GM18861 (cell line): Measurements from ENCODE around the gene DPM2.

ENCODE experiments used
- ATAC-seq: cut with Tn5 transposase; IDR thresholded peaks from one replicate; pipeline ENCODE4 v1.9.1; 2021; ENCODE audit not compliant: unreplicated experiment

The DPM2 gene

DNA sequence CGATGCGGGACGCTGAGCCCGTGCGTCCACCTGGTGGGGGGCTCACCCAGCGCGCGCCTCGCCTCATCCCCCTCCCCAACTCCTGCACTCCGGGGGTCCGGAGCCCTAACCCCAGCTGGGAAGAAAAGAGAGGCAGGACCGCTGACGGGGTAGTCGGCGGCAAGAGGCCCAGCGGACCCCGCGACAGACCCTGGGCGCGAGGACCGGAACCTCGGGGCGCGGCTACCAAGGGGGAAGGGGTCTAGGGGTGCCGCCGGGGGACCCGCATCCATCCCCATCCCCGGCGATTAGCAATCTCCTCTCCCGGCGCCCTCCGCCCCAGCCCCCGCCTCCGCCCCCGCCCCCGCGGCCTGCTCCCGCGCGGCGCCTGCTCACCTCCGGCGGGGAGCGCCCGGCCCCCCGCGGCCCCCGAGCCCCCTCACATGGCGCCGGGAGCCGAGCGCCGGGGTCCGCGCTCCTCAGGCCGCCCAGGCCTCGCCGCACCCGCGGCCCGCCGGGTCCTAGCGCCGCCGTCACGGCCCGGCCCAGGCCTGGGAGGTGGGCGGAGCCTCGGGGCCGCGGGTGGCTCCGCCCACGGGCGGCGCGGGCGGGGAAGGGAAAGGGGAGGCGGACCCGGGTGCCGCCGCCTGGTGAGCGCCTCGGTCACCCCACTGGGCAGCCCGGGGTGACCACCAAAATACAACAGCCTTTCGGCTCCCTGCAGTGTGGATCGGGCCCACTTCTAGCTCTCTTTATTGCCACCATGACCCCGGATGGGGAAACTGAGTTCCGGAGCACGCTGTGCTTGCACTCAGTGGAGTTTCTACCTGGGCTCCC lies 38.3 kb downstream of the DPM2 start, which contains the start of gene ST6GALNAC6:
ST6GALNAC6 (minus strand) TSS at position 476 of the 816 bp plus-strand sequence. CDS start 1,622 bp downstream, outside the sequence.
- ATAC-seq: no peak

DNA sequence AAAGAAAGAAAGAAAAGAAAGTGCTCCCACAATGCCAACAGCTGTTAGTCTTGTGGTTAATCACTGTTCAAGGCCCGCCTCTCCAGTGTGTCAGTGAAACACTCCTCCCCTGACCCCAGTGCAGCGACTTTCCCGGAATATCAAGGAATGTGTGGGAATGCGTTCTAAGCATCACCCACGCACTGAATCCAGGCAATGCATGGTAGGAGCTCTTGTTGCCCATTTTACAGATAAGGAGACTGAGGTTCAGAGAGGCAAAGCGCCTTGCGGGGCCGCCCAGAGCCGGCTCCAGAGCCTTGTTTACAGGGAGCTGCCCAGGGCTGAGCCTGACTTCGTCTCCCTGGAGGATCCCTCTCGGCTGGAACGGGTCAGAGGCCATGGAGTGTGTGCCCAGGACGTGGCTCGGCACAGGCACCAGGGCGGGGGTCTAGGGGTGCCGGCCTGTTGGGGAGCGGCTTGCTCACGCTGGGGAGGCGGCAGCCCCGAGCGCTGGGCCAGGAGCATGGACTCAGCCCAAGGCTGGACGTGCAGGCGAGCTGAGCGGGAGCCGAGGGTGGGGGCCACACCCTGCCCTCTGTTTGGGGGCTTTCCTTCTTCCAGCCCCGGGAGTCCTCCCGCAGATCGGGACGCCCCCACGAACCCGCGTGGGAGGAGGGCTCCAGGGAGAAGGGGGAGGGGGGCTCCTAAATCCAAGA lies 39.1 kb downstream of the DPM2 start:
- ATAC-seq: no peak

DNA sequence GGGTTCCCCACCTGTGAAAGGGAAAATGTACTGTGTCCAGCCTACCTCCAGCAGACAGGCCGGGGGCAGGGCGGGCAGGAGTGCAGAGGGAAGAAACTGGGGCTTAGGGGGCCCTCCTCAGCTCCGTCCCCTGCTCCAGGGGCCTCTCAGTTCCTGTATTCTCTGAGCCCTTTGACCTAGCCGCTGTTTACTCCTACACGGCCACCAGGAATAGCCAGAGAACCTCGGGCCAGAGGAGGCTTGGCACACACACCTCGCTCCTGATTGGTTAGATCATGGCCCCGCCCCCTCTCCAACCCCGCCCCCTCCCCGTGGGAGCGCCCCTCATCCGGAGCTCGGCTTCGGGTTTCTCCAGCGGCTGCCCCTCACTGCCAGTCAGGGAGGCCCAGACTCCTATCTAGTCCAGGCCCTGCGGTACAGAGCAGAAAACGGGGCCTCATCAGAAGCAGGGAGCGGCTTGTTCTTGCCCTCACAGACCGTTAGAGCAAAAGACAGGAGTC lies 40.4 kb downstream of the DPM2 start:
- no peak for ATAC-seq

DNA sequence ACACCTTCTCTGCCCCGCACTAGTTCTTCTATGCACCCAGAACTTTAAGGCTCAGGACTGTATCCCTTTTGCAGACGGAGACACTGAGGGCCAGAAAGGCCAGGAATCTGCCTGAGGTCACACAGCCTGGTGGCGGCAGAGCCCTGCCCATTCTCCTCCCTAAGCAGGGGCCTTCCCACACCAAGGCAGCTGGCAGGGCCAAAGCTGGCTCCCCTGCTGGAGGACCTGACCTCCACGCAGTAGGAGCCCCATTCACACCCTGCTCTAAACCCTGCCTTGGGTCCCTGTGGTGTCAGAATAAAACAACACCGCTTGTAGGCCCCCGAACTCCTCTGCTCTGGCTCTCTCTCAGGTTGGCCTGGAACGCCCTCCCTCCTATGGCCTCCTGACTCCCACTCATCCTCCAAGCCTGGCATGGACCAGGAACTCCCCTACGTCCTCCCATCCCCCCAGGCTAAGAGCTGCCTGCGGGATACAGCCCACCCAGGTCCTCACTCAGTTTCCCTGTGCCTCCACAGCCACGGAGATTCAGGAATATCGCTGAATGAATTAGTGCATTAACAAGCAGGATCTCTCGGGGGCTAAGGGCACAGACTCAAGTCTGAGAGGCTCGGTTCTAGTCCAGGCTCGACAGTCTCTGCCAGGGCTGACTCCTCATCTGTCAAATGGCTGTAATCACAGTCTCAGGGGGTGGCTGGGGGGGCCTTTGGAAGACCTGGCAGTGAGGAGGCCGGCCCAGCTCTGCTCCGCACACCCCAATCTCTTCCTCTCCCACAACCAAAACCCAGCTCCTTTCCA lies 41.1 kb downstream of the DPM2 start:
- no peak for ATAC-seq

DNA sequence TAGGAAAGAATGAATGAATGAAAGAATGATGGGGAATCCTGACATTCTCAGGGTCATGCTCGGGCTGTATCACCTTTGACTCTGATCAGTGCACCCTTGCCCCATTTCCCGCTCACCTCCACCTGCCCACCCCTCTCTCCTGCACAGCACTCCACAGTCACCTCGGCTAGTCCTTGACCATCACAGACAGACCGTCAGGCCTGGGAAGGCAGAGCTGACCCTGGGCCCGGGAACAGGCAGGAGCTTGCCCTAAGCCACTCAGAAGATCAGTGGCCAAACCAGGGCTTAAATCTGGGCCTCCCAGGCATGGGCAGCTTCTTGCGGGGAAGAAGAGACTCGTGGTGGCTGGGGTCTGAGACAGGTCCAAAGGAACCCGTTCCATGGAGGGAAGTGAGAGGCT lies 41.8 kb downstream of the DPM2 start:
- no peak for ATAC-seq

DNA sequence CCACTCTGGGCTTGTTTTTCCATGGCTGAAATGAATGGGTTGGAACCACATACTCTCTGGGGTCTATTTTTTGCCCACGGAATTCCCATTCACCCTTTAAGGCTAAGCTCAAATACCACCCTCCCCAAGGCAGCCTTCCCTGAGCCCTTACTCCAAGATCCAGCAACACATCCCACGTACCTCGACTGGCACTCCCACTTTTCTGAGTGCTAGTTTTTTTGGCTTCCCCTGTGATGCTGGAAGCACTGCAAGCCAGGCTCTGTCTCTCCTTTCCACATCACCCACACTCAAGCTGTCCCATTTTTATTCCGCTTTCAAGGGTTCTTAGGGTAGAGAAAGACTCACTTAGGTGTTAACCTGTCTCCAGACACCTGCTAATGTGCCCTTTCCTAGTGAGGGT lies 44.3 kb downstream of the DPM2 start:
- no peak for ATAC-seq

DNA sequence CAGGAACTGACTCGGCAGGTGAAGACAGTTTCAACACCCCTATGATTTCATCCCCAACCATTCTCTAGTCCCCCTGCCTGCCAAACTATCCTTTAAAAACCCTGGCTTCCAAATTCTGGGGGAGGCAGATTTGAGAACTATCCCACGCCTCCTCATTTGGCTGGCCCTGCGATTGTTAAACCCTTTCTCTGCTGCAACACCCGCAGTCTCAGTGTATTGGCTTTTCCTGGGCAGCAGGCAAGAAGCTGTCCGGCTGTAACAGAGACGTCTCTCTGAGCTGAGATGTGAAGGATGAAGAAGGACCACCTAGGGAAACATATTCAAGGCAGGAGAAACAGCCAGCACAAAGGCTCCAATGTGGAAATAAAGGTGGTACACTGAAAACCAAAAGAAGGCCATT lies 44.8 kb downstream of the DPM2 start:
- no peak for ATAC-seq

DNA sequence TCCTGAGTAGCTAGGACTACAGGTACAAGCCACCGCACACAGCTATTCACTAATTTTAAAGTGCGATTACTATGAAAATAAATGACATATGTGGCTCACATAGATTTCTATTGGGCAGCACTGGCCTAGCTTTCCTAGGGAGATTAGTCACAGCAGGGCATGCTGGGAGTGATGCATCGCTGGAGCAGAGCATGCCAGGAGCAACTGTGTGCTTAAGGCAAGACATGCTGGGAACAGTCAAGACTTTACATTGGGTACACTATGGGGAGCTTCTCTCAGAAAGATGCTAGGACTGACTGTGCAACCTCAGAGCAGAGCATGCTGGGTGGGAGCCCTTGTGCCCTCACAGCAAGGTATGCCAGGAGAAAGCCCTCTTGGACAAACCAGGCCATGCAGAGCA lies 47.6 kb downstream of the DPM2 start:
- ATAC-seq: no peak

DNA sequence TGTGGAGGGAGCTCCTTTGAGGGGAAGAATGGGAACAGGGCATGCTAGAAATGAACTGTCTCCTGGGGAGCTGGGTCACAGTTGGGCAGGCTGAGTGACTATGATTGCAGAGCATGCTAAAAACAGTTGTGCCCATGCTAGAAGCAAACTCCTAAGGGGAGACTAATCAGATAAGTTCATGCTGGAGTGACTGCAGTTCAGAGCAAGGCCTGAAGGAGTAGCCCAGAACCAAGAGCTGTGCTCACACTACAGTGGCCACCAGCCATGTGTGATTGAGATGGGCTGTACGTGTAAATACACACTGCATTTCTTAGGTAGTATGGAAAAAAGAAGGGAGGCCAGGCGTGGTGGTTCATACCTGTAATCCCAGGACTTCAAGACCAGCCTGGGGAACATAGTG lies 49.9 kb downstream of the DPM2 start:
- no peak for ATAC-seq

DNA sequence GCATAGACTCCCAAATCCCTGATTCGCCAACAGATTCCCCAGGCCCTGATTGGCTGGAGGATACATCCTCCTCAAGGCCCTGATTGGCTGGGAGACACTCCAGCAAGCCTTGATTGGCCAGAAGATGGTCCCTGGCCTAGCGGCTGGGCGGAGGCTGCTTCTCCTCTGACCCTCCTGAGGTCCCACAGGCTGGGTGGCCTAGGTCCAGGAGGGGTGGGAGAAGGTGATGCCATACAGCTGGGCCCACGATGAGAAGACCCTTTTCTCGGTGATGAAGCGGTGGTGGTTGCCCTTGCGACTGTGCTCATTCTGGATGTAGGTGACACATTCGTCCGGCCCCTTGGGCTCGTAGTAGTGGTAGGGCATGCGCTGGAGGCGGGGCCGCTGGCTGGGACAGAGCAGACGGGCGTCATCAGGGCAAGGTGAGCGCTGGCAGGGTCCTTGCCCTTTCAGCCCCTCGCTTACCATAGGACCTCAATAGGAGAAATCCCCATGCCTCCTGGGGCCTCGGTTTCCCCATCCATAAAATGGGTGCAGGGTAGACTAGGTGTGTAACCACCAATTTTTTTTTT lies 51.2 kb downstream of the DPM2 start:
- no peak for ATAC-seq

DNA sequence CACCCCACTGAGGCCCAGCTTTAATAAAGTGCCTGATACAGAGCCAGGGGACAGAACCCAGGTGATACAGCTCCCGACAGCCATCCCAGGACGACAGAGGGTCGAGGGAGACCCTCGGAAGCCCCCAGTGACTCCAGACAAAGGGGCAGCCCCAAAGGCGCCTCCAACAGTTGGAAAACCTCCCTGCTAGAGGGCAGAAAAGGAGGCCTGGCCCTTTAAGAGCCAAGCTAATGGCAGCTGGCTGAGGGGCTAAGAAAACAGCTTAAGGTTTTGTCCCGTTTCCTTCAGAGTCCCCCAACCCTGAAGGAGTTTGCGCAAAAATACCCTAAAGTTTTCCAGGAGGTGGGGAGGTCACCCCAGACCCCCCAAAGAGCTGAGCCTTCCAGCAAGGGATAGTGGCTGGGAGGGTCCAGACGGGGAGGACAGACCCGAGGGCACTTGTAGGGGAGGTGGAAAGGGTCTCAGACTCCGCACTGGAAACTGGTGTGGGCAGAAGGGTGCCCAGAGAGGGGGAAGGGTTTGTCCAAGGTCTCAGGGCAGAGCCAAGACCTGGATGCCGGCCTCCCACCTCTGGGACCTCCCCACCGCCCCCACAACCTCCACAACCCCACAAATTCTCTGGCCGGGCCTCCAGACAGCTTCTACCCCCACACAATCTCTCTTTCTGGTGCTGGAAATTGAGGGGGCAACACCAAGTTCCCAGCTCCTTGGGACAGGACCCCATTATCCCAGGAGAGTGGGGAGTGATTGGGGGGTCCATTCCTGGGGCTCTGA lies 52.0 kb downstream of the DPM2 start:
- no peak for ATAC-seq
